Vagina (tissue), 2 donors: ENCODE data around the gene USP17L19.
"Not testable (repeated sequence)": the region's sequence is repeated elsewhere in the genome, so short reads cannot be mapped to it uniquely, and the experiment has no call there.

Source experiments
- POLR2A ChIP-seq, 2 donors: fragments of 450-650 bp; IDR thresholded peaks; one replicate each; pipeline ENCODE4 v1.6.1; 2017; ENCODE audit warnings: antibody characterized with exemption in 2 of 2, mild to moderate bottlenecking in 2 of 2, moderate library complexity in 2 of 2
- POLR2AphosphoS5 ChIP-seq, 2 donors: sonication (generic); formaldehyde crosslinking; IDR thresholded peaks; one replicate each; pipeline ENCODE4 v1.9.0; 2017; ENCODE audit warnings: antibody characterized with exemption in 2 of 2, mild to moderate bottlenecking in 2 of 2, low read depth in 1 of 2; ENCODE audit not compliant: insufficient read depth in 1 of 2
- TF ChIP-seq, protein P1 (sequence below), 3 experiments: fragments of 450-650 bp in 2 of 3; fragments of 200-600 bp in 1 of 3; sonication (generic) in 1 of 3; IDR thresholded peaks; one replicate each; pipeline ENCODE4 v1.5.1; 2017 to 2019; ENCODE audit warnings: antibody characterized with exemption in 3 of 3, mild to moderate bottlenecking in 2 of 3, moderate library complexity in 2 of 3

DNA sequence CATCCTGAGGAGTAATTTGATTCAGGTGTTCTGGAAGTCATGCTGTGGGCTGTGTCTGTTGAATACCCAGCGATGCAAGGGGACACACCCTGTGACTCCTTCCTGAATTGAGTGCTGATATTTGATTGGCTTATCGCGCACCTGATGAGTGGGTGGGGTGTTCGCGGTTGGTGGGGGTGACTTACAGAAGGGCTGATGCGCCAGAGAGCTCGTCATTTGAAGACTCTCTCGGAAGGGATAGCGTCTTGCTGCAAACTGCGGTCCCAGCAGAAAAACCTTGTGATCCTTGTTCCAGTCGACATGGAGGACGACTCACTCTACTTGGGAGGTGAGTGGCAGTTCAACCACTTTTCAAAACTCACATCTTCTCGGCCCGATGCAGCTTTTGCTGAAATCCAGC lies 38.1 kb upstream of the USP17L19 start, which contains the start of gene USP17L11:
- TF ChIP-seq, protein P1, sequence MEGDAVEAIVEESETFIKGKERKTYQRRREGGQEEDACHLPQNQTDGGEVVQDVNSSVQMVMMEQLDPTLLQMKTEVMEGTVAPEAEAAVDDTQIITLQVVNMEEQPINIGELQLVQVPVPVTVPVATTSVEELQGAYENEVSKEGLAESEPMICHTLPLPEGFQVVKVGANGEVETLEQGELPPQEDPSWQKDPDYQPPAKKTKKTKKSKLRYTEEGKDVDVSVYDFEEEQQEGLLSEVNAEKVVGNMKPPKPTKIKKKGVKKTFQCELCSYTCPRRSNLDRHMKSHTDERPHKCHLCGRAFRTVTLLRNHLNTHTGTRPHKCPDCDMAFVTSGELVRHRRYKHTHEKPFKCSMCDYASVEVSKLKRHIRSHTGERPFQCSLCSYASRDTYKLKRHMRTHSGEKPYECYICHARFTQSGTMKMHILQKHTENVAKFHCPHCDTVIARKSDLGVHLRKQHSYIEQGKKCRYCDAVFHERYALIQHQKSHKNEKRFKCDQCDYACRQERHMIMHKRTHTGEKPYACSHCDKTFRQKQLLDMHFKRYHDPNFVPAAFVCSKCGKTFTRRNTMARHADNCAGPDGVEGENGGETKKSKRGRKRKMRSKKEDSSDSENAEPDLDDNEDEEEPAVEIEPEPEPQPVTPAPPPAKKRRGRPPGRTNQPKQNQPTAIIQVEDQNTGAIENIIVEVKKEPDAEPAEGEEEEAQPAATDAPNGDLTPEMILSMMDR (IDR thresholded peaks at IDR 0.05): not testable (repeated sequence)
- TF ChIP-seq POLR2AphosphoS5 (IDR thresholded peaks at IDR 0.05; ENCODE audit: insufficient read depth in 1 of 2, low read depth in 1 of 2); POLR2A (IDR thresholded peaks at IDR 0.05): not testable (repeated sequence)
